ENCODE data around the gene PBX1.

PBX1 gene

GRCh38 chr1:164790081-164790480, 231.1 kb downstream of the PBX1 start:
- no peak for DNase-seq

GRCh38 chr1:164792410-164793004, 233.5 kb downstream of the PBX1 start:
- no peak for DNase-seq

- DNase-seq, result no peak
Measured at GRCh38 chr1:164794356-164794755, 235.4 kb downstream of the PBX1 start.

GRCh38 chr1:164796916-164797315, 237.9 kb downstream of the PBX1 start:
- DNase-seq, result no peak

- no peak for DNase-seq
Measured at GRCh38 chr1:164801246-164801731, 242.3 kb downstream of the PBX1 start.

- no peak for DNase-seq
Measured at GRCh38 chr1:164801791-164802502, 243.0 kb downstream of the PBX1 start.

- no peak for DNase-seq
Measured at GRCh38 chr1:164802529-164803282, 243.7 kb downstream of the PBX1 start.

- DNase-seq, result no peak
Measured at GRCh38 chr1:164803366-164803765, 244.4 kb downstream of the PBX1 start.

- no peak for DNase-seq
Measured at GRCh38 chr1:164804366-164804765, 245.4 kb downstream of the PBX1 start.

GRCh38 chr1:164805399-164805798, 246.4 kb downstream of the PBX1 start:
- no peak for DNase-seq

GRCh38 chr1:164806531-164806930, 247.5 kb downstream of the PBX1 start:
- DNase-seq, result no peak

GRCh38 chr1:164813776-164814175, 254.8 kb downstream of the PBX1 start:
- DNase-seq, result no peak

- no peak for DNase-seq
Measured at GRCh38 chr1:164821648-164822047, 262.7 kb downstream of the PBX1 start.

- DNase-seq, result no peak
Measured at GRCh38 chr1:164823486-164824279, 264.7 kb downstream of the PBX1 start.

- no peak for DNase-seq
Measured at GRCh38 chr1:164824542-164824941, 265.6 kb downstream of the PBX1 start.

GRCh38 chr1:164830628-164831027, 271.6 kb downstream of the PBX1 start:
- DNase-seq, result no peak

GRCh38 chr1:164834641-164835040, 275.7 kb downstream of the PBX1 start:
- no peak for DNase-seq

- DNase-seq, result no peak
Measured at GRCh38 chr1:164836614-164837018, 277.6 kb downstream of the PBX1 start.

GRCh38 chr1:164838786-164839185, 279.8 kb downstream of the PBX1 start:
- no peak for DNase-seq

- no peak for DNase-seq
Measured at GRCh38 chr1:164840936-164841335, 282.0 kb downstream of the PBX1 start.

- no peak for DNase-seq
Measured at GRCh38 chr1:164841702-164842465, 282.9 kb downstream of the PBX1 start.

GRCh38 chr1:164842870-164843269, 283.9 kb downstream of the PBX1 start:
- no peak for DNase-seq
